CD4-positive, CD25-positive, alpha-beta regulatory T cell (primary cell): ENCODE measurements around the gene POGLUT3. TPM values are rescaled to one million over a fixed set of nuclear protein-coding genes. Genes with fewer than 3 reads are reported as not detected.

Experiments used
- ATAC-seq, 2 donors: fragments of 150-1000 bp; cut with Tn5 transposase; one replicate each; pipeline ENCODE4 v1.10.0; 2021; ENCODE audit warnings: low read depth in 2 of 2, moderate number of reproducible peaks in 2 of 2, moderate library complexity in 1 of 2
- DNase-seq, 3 donors: peaks; one replicate each; pipeline versions ENCODE4 v3.0.0 to v3.0.0-alpha.2; 2012 to 2022; ENCODE audit warnings: mixed read lengths in 1 of 3
- H3K27ac ChIP-seq: one replicate; pipeline ENCODE4 v1.7.0; 2013; ENCODE audit warnings: mild to moderate bottlenecking, low read length; ENCODE audit not compliant: insufficient read depth, poor library complexity, severe bottlenecking
- H3K27me3 ChIP-seq: one replicate; pipeline ENCODE4 v1.7.0; 2013; ENCODE audit warnings: low read length; ENCODE audit not compliant: control insufficient read depth, insufficient read depth
- H3K36me3 ChIP-seq: one replicate; pipeline ENCODE4 v1.7.0; 2013; ENCODE audit warnings: mild to moderate bottlenecking, low read length, moderate library complexity; ENCODE audit not compliant: control insufficient read depth, insufficient read depth
- H3K4me1 ChIP-seq: 2 replicates; pipeline ENCODE4 v1.7.0; 2013; ENCODE audit warnings: mild to moderate bottlenecking, low read length; ENCODE audit not compliant: insufficient read depth, control insufficient read depth, poor library complexity, severe bottlenecking
- H3K4me3 ChIP-seq: one replicate; pipeline ENCODE4 v1.7.0; 2013; ENCODE audit warnings: low read depth, mild to moderate bottlenecking, low read length, moderate library complexity
- H3K9me3 ChIP-seq, 2 experiments: 1 replicate in 1 of 2; 2 replicates in 1 of 2; pipeline ENCODE4 v1.7.0; 2013; ENCODE audit warnings: low read length in 2 of 2, mild to moderate bottlenecking in 1 of 2, moderate library complexity in 1 of 2; ENCODE audit not compliant: control insufficient read depth in 2 of 2
- H3K27ac Mint-ChIP-seq, 3 donors: one replicate each; pipeline ENCODE4 v1.8.0; 2020 to 2022; ENCODE audit warnings: mild to moderate bottlenecking in 3 of 3, mixed read lengths in 3 of 3, moderate library complexity in 2 of 3
- H3K27me3 Mint-ChIP-seq: one replicate; pipeline ENCODE4 v1.8.0; 2022; ENCODE audit warnings: mild to moderate bottlenecking, mixed read lengths
- H3K36me3 Mint-ChIP-seq: one replicate; pipeline ENCODE4 v1.8.0; 2020; ENCODE audit warnings: mixed read lengths
- H3K4me1 Mint-ChIP-seq, 4 donors: one replicate each; pipeline ENCODE4 v1.8.0; 2020 to 2022; ENCODE audit warnings: mixed read lengths in 4 of 4, mild to moderate bottlenecking in 1 of 4
- H3K4me3 Mint-ChIP-seq, 4 donors: one replicate each; pipeline ENCODE4 v1.8.0; 2020 to 2022; ENCODE audit warnings: mild to moderate bottlenecking in 4 of 4, mixed read lengths in 4 of 4, moderate library complexity in 3 of 4
- H3K9me3 Mint-ChIP-seq, 7 donors: one replicate each; pipeline ENCODE4 v1.8.0; 2020 to 2022; ENCODE audit warnings: mixed read lengths in 7 of 7, mild to moderate bottlenecking in 3 of 7, moderate library complexity in 2 of 7
- polyA plus RNA-seq, 4 donors: library from polyadenylated mRNA; unstranded; fragments of 300-500 nt; fragmentation: Illumina TruSeq; gene quantifications; one replicate each; pipeline ENCODE4 v1.2.3, GENCODE V29; 2021
- total RNA-seq: library from RNA; stranded (reverse); gene quantifications from one replicate; pipeline ENCODE4 v1.2.3, GENCODE V29; 2022

The POGLUT3 gene
- total and polyA plus RNA-seq, 5 donors from 2014 or later = 5.9 to 15.2 (median 6.2) TPM

DNA sequence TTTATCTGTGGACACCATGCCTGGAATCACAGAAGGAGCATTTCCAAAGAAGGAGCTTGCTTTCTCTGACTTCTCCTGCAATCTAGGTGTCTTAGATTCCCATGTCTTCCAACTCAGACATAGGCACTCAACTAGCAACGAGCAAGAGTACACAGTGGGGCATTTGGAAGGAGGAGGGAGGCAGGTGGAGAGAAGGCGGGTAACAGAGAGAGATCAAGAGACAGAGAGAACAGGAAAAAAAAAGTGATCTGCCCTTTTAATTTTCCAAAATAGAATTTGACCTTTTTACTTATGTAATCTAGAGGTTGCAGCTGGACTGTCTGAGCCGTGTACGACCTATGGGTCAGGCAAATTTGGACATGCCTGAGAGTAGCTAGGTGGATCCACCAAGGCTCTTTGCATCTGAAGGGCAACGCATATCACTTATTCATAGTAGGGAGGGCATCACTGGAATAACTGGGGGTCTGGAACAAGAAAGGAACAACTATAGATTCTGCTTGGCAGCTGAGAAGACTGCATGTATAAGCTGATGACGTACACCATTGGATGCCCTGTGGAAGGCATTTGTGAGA lies 37.3 kb upstream of the POGLUT3 start:
- Histone ChIP-seq H3K4me3 (no peak overlapping the region), H3K27me3 (peaks cover 2% of the 10 kb centered on the region), H3K4me1 (no peaks in the 10 kb centered on the region), H3K27ac (no peak overlapping the region), H3K36me3 (no peaks in the 10 kb centered on the region), H3K9me3 (no peaks in the 10 kb centered on the region)
- Mint-ChIP-seq H3K27ac (peak overlapping the region in 1 of 3 donors; percentile 91), H3K4me3 (no peak overlapping the region), H3K36me3 (peaks cover 4% of the 10 kb centered on the region), H3K9me3 (peaks cover 0 to 5% (median 0%) of the 10 kb centered on the region in 7 donors), H3K27me3 (no peaks in the 10 kb centered on the region), H3K4me1 (peaks cover 0 to 3% (median 0%) of the 10 kb centered on the region in 4 donors)
- ATAC-seq (no peak), DNase-seq (no peak)

- no peak overlapping the region for H3K4me3 Mint-ChIP-seq
- Histone ChIP-seq H3K27ac (no peak overlapping the region), H3K4me1 (no peaks in the 10 kb centered on the region), H3K9me3 (no peaks in the 10 kb centered on the region), H3K27me3 (peaks cover 2% of the 10 kb centered on the region), H3K36me3 (no peaks in the 10 kb centered on the region), H3K4me3 (no peak overlapping the region)
- peaks cover 4% of the 10 kb centered on the region for H3K36me3 Mint-ChIP-seq
- ATAC-seq (no peak), DNase-seq (no peak)
- H3K9me3 Mint-ChIP-seq = peaks cover 0 to 5% (median 0%) of the 10 kb centered on the region in 7 donors
- H3K27ac Mint-ChIP-seq = peak overlapping the region in 1 of 3 donors; percentile 61
- no peaks in the 10 kb centered on the region for H3K27me3 Mint-ChIP-seq
- peaks cover 0 to 3% (median 0%) of the 10 kb centered on the region in 4 donors for H3K4me1 Mint-ChIP-seq
These were observed 36.2 kb upstream of the POGLUT3 start for GRCh38 chr11:108534274-108534882.

DNA sequence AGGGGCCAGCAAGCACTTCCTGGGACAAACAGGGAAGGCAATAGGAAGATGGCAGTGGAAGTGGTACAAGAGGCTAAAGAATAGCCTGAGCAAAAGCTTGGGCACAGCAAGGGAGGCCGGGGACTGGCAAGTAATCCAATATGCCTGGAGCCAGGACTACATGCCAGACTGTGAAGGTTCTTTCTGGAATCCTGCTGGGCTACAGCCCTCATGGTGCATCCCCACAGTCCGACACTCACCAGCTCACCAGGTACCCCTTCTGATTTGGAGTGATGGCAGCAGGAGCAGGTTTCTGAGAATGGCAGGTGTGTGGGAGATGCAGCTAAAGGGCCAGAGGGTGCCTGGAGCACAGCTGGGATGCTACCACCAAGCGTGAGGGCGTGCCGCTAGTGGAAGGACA lies 32.2 kb upstream of the POGLUT3 start:
- no peaks in the 10 kb centered on the region for H3K4me1 Mint-ChIP-seq
- no peak overlapping the region for H3K4me3 Mint-ChIP-seq
- H3K36me3 ChIP-seq = no peaks in the 10 kb centered on the region
- no peak overlapping the region for H3K27ac Mint-ChIP-seq
- no peak overlapping the region for H3K4me3 ChIP-seq
- H3K36me3 Mint-ChIP-seq = peaks cover 9% of the 10 kb centered on the region
- no peak for ATAC-seq
- H3K27me3 Mint-ChIP-seq = no peaks in the 10 kb centered on the region
- no peaks in the 10 kb centered on the region for H3K4me1 ChIP-seq
- H3K9me3 Mint-ChIP-seq = peaks cover 0 to 5% (median 0%) of the 10 kb centered on the region in 7 donors
- DNase-seq = no peak
- no peaks in the 10 kb centered on the region for H3K27me3 ChIP-seq
- H3K9me3 ChIP-seq = no peaks in the 10 kb centered on the region
- H3K27ac ChIP-seq = no peak overlapping the region

- DNase-seq (no peak), ATAC-seq (no peak)
- H3K4me1 Mint-ChIP-seq = no peaks in the 10 kb centered on the region
- H3K9me3 Mint-ChIP-seq = peaks cover 0 to 5% (median 0%) of the 10 kb centered on the region in 7 donors
- Histone ChIP-seq H3K27me3 (no peaks in the 10 kb centered on the region), H3K36me3 (no peaks in the 10 kb centered on the region), H3K4me3 (no peak overlapping the region), H3K9me3 (no peaks in the 10 kb centered on the region), H3K4me1 (no peaks in the 10 kb centered on the region), H3K27ac (no peak overlapping the region)
- no peak overlapping the region for H3K27ac Mint-ChIP-seq
- peaks cover 9% of the 10 kb centered on the region for H3K36me3 Mint-ChIP-seq
- H3K4me3 Mint-ChIP-seq = no peak overlapping the region
- no peaks in the 10 kb centered on the region for H3K27me3 Mint-ChIP-seq
These were observed 29.2 kb upstream of the POGLUT3 start for GRCh38 chr11:108527382-108527781.

DNA sequence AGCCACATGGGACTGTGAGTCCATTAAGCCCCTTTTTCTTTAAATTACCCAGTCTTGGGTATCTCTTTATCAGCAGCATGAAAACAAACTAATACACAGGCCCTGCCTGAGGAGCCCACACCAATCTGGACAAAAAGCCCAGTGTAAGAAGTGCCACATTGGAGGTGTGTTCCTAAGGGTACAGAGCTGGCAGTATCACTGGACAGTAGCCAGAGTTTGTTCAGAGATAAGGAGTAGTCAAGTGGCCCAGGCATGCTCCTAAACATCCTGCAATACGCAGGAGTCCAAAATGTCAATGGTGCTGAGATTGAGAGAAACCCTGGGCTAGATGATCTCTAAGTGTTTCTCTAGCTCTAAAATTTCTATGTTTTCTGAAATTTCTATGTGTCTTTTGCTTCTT lies 27.0 kb upstream of the POGLUT3 start:
- H3K27ac ChIP-seq = no peak overlapping the region
- no peak for ATAC-seq
- no peaks in the 10 kb centered on the region for H3K36me3 ChIP-seq
- H3K36me3 Mint-ChIP-seq = peaks cover 9% of the 10 kb centered on the region
- no peak overlapping the region for H3K4me3 Mint-ChIP-seq
- no peaks in the 10 kb centered on the region for H3K4me1 ChIP-seq
- no peak overlapping the region for H3K4me3 ChIP-seq
- no peak overlapping the region for H3K27ac Mint-ChIP-seq
- H3K9me3 ChIP-seq = no peaks in the 10 kb centered on the region
- DNase-seq = no peak
- H3K27me3 ChIP-seq = no peaks in the 10 kb centered on the region
- peaks cover 4% of the 10 kb centered on the region for H3K27me3 Mint-ChIP-seq
- H3K4me1 Mint-ChIP-seq = no peaks in the 10 kb centered on the region
- peaks cover 0 to 2% (median 0%) of the 10 kb centered on the region in 7 donors for H3K9me3 Mint-ChIP-seq

DNA sequence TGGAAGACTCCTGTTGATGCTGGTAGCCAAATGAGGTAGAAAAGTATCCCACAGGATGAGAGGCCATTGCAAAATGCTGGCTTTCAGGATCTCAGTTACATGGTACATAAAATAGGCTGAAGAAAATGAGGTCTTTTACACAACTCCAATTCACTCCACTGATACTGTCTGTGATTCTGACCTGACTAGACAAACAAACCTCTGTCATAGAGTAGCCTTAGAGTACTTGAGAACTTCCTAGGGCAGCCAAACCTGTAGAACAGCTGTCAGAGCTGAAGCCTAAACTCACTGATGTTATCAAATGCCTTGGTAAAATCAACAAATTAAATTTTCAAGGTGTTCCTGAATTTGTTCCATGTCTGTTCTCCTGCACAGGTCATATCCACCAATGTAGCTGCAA lies 26.2 kb upstream of the POGLUT3 start:
- DNase-seq (no peak), ATAC-seq (no peak)
- Mint-ChIP-seq H3K27ac (no peak overlapping the region), H3K27me3 (peaks cover 4% of the 10 kb centered on the region), H3K4me1 (no peaks in the 10 kb centered on the region), H3K9me3 (peaks cover 0 to 2% (median 0%) of the 10 kb centered on the region in 7 donors), H3K36me3 (peaks cover 9% of the 10 kb centered on the region), H3K4me3 (no peak overlapping the region)
- H3K36me3 ChIP-seq = no peaks in the 10 kb centered on the region
- H3K4me3 ChIP-seq = no peak overlapping the region
- H3K9me3 ChIP-seq = no peaks in the 10 kb centered on the region
- no peak overlapping the region for H3K27ac ChIP-seq
- H3K4me1 ChIP-seq = no peaks in the 10 kb centered on the region
- no peaks in the 10 kb centered on the region for H3K27me3 ChIP-seq

DNA sequence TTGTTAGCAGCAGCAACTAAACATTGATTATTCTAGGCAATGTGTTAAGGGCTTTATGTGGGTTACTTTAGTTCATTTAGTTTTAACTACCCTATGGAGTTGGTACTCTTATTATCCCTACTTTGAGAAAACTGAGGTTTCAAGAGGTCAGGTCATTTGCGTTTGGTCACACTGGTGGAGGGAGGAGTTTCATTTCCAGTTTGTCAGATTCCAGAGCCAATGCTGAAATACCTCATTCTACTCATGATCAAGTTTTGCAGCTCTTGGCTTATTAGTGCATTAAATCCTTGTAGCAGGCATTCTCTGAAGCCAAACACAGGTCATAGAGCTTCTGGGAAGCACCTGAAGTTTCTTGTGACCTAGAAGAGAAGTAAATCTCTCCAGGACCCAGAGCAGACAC lies 24.1 kb upstream of the POGLUT3 start:
- no peaks in the 10 kb centered on the region for H3K9me3 ChIP-seq
- no peak overlapping the region for H3K4me3 Mint-ChIP-seq
- no peaks in the 10 kb centered on the region for H3K4me1 ChIP-seq
- no peak overlapping the region for H3K4me3 ChIP-seq
- H3K27me3 Mint-ChIP-seq = peaks cover 4% of the 10 kb centered on the region
- peaks cover 0 to 2% (median 0%) of the 10 kb centered on the region in 7 donors for H3K9me3 Mint-ChIP-seq
- H3K36me3 Mint-ChIP-seq = peaks cover 5% of the 10 kb centered on the region
- DNase-seq = no peak
- H3K36me3 ChIP-seq = no peaks in the 10 kb centered on the region
- no peak overlapping the region for H3K27ac ChIP-seq
- ATAC-seq = no peak
- H3K4me1 Mint-ChIP-seq = no peaks in the 10 kb centered on the region
- H3K27ac Mint-ChIP-seq = no peak overlapping the region
- no peaks in the 10 kb centered on the region for H3K27me3 ChIP-seq

GRCh38 chr11:108518581-108518980 lies 20.4 kb upstream of the POGLUT3 start:
- ATAC-seq (no peak), DNase-seq (no peak)
- H3K4me3 Mint-ChIP-seq = no peak overlapping the region
- H3K27me3 Mint-ChIP-seq = peaks cover 15% of the 10 kb centered on the region
- H3K9me3 ChIP-seq = no peaks in the 10 kb centered on the region
- peaks cover 2% of the 10 kb centered on the region for H3K27me3 ChIP-seq
- H3K36me3 ChIP-seq = no peaks in the 10 kb centered on the region
- H3K4me1 ChIP-seq = no peaks in the 10 kb centered on the region
- no peaks in the 10 kb centered on the region for H3K9me3 Mint-ChIP-seq
- H3K27ac ChIP-seq = no peak overlapping the region
- H3K4me3 ChIP-seq = no peak overlapping the region
- peaks cover 9% of the 10 kb centered on the region for H3K36me3 Mint-ChIP-seq
- H3K4me1 Mint-ChIP-seq = no peaks in the 10 kb centered on the region
- no peak overlapping the region for H3K27ac Mint-ChIP-seq
